Measurements from ENCODE around the gene FOXR1. TPM values are rescaled to one million over a fixed set of nuclear protein-coding genes. Genes with fewer than 3 reads are reported as not detected.

FOXR1 gene
- total RNA-seq, 1 donor = not detected

DNA sequence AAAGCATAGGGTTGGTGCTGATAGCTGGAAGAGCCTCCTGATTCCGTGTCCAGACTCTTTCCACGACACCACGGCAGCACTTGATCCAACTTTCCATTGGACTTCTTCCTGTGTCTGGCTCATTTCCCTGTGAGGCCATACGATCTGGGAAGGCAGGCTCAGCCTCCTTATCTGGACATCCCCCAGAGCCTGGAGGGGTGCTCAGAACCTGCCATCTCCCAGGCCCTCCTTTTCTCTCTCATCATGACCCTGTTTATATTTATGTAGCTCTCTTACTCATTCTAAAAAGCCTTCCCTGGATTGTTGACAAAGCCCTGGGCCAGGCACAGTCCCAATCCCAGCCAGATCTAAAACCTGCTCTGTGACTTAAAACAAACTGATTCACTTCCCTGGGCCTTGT lies 38.1 kb upstream of the FOXR1 start:
- H3K4me3 ChIP-seq (ENCODE audit: low read depth, low read length) = no peak overlapping the region
- TF ChIP-seq, protein P1, sequence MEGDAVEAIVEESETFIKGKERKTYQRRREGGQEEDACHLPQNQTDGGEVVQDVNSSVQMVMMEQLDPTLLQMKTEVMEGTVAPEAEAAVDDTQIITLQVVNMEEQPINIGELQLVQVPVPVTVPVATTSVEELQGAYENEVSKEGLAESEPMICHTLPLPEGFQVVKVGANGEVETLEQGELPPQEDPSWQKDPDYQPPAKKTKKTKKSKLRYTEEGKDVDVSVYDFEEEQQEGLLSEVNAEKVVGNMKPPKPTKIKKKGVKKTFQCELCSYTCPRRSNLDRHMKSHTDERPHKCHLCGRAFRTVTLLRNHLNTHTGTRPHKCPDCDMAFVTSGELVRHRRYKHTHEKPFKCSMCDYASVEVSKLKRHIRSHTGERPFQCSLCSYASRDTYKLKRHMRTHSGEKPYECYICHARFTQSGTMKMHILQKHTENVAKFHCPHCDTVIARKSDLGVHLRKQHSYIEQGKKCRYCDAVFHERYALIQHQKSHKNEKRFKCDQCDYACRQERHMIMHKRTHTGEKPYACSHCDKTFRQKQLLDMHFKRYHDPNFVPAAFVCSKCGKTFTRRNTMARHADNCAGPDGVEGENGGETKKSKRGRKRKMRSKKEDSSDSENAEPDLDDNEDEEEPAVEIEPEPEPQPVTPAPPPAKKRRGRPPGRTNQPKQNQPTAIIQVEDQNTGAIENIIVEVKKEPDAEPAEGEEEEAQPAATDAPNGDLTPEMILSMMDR (IDR thresholded peaks at IDR 0.05; ENCODE audit: insufficient read depth, low read length) = no peak
- peak; percentile 48 for DNase-seq (ENCODE audit: low read depth)

DNA sequence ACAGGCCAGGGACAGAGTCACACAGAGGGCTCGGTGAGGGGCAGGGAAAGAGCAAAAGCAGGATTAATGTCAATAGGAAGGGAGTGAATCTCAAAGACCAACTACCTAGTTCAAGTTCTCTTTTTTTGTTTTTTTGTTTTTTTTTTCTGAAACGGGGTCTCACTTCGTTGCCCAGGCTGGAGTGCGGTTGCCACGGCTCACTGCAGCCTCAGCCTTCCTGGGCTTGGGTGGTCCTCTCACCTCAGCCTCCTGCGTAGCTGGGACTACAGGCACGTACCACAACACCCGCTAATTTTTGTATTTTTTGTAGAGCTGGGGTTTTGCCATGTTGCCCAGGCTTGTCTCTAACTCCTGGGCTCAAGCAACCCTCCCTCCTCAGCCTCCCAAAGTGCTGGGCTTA lies 36.2 kb upstream of the FOXR1 start:
- H3K4me3 ChIP-seq (ENCODE audit: low read depth, low read length) = no peak overlapping the region
- DNase-seq (ENCODE audit: low read depth) = no peak
- TF ChIP-seq, protein P1 (IDR thresholded peaks at IDR 0.05; ENCODE audit: insufficient read depth, low read length) = no peak

DNA sequence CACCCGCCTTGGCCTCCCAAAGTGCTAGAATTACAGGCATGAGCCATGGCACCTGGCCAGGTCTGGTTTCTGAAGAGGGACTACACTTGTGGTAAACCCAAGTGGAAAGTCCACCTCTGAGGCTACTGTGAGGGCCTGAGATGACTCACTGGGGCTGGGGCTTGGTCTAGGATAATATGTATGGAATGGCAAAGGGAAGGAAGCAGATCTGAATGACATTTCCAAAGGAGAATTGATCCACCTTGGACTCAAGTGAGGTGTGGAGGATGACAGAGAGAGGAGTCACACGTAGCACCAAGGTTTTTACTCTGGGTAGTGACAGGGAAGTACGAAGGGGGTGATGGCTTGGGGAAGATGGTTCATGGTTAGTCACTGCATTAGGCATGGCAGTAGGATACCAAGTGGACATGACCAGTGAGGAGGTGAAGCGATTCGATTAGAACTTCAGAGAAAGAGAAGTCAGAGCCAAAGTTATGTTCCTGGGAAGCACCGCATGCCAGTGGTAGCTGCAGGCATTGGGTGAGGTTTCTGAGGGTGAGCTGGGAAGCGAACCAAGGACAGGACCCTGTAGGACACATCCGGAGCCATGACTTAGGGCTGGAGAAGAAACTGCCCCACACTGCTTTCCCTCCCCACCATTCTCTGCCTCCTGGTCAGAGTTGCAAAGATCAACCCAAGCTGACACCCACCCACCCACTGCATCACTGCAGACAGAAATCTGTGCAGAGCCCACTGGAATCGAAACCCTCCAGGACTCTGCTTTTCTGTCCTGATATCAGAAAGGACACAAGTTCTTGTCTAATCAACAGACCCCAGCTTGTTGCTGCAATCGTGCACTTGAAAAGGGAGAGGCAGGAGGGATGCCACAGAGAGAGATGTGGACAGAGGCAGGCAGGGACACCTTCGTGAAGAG lies 32.8 kb upstream of the FOXR1 start:
- TF ChIP-seq, protein P1 (IDR thresholded peaks at IDR 0.05; ENCODE audit: insufficient read depth, low read length) = no peak
- peak; percentile 51 for DNase-seq (ENCODE audit: low read depth)
- no peak overlapping the region for H3K4me3 ChIP-seq (ENCODE audit: low read depth, low read length)

DNA sequence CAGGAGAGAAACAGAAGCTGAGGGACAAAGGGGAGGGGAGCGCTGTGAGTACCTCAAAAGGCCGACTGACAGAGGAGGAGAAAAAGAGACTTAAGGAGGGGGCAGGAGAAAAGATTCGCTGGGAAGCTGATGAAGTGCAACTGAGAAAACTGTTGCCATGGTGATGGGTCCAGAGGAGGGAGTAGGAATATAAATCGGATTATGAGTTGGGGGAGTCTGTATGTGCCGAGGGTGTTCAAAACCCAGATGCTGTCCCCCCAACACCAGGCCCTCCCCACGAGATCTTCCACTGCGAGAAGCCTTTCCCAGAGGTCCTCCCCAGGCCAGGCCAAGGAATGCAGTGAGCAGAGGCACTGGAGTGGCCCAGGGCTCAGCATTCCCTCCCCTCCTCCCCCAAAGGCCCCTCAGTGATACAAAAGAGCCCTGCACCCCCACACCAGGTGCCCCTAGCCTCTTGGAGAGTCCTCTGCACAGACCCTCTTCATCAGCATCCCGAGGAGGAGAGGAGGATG lies 32.1 kb upstream of the FOXR1 start:
- DNase-seq (ENCODE audit: low read depth) = no peak
- no peak overlapping the region for H3K4me3 ChIP-seq (ENCODE audit: low read depth, low read length)
- TF ChIP-seq, protein P1 (IDR thresholded peaks at IDR 0.05; ENCODE audit: insufficient read depth, low read length) = no peak

DNA sequence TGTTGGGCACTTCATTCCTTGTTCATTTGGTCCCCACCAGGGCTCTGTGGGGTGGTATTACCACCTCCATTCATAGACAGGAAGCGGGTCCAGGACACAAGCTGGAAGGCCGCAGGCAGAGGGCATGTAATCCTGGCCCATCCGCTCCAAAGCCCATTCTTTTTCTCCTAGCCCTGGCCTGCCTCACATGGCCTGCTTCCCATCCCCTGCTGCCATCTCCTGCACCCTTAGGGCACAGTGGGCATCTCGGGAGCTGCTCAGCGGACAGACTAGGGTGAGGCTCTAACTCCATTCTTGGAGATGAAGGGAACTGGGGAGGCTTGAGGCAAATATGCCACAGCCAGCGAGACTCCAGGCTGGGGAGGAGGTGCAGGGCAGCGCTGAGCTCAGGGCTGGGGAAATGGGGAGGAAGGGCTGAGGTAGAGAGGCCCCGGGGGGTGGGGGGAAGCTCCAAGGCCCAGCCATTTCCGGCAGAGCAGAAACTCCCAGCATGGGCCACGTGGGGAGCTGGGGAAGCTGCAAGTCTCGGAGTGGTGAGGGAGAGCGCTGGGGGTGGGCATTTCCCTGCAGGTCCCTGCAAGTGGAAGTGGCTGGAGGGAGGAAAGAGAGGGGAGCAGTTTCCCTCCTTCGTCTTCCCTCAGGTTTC lies 31.5 kb upstream of the FOXR1 start:
- H3K4me3 ChIP-seq (ENCODE audit: low read depth, low read length) = no peak overlapping the region
- DNase-seq (ENCODE audit: low read depth) = no peak
- TF ChIP-seq, protein P1 (IDR thresholded peaks at IDR 0.05; ENCODE audit: insufficient read depth, low read length) = no peak

DNA sequence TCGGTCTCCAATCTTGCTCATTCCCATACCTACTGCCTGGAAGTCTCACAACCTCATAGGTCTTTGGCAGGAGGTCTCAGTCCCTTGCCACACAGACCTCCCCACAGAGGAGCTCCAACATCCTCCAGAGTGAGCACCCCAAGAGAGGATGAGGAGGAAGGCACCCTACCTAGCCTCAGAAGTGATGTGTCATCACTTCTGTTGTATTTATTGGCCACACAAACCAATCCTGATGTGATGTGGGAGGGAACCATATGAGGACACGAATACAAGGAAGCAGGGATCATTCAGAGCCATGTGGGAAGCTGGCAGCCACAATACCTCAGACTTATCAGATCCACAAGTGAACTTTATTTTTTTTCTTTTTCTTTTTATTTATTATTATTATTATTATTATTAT lies 24.5 kb upstream of the FOXR1 start:
- no peak overlapping the region for H3K4me3 ChIP-seq (ENCODE audit: low read depth, low read length)
- no peak for DNase-seq (ENCODE audit: low read depth)
- TF ChIP-seq, protein P1 (IDR thresholded peaks at IDR 0.05; ENCODE audit: insufficient read depth, low read length) = no peak
